Measurements from ENCODE around the gene GYPE. TPM values are rescaled to one million over a fixed set of nuclear protein-coding genes. Genes with fewer than 3 reads are reported as not detected.
"Not testable (repeated sequence)": the region's sequence is repeated elsewhere in the genome, so short reads cannot be mapped to it uniquely, and the experiment has no call there.

Gene GYPE
- total RNA-seq, result 1 to 10 TPM in 1 of 3 donors, under 1 TPM in 2; 0.29 to 2.1 (median 0.66) TPM

DNA sequence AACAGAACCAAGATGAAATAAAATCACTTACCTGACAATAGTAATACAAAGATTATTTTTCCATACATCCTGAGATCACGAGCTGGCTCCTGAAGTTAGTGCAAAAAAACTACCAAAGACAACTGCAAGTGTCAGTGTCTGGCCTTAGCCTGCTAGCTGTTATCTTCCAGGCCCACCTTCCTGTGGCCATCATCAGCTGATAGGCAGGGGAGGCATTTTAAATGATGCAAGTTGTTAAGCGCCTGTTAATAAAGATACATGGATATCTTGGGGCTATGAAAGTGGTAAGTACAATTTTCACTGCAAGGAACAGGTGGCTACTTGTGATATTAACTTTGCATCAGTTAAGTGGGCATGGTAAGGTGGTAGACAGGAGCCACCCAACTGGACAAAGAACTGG is at the start of gene GYPE:
GYPE (minus strand) TSS at position 120 of the 400 bp plus-strand sequence; CDS start at position 68, 52 bp downstream.
- H3K9me3 ChIP-seq; intact Hi-C loops (cut with DNase I; ENCODE audit: low total_unique reads); H3K27me3 ChIP-seq: not testable (repeated sequence)

DNA sequence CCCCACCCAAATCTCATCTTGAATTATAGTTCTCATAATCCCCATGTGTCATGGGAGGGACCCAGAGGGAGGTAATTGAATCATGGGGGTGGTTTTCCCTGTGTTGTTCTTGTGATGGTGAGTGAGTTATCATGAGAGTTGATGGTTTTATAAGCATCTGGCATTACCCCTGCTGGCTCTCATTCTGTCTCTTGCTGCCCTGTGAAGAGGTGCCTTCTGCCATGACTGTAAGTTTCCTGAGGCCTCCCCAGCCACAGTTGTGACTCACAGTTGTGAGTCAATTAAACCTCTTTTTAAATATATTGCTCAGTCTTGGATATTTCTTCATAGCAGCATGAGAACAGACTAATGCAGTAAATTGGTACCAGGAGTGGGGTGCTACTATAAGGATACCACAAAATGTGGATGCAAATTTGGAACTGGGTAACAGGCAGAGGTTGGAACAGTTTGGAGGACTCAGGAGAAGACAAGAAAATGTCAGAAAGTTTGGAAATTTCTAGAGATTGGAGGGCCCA is 46.2 kb upstream of the GYPE start:
- intact Hi-C loops (cut with DNase I; ENCODE audit: low total_unique reads); H3K4me3 ChIP-seq; H3K36me3 ChIP-seq; H3K27ac ChIP-seq; DNase-seq (ENCODE audit: low spot score in 2 of 2); H3K27me3 ChIP-seq; H3K4me1 ChIP-seq: not testable (repeated sequence)
- H3K9me3 ChIP-seq, result peaks cover 0 to 16% of the 10 kb centered on the region in 2 donors

More for the DNA sequence above, at the start of gene GYPE:
- DNase-seq (ENCODE audit: low spot score in 2 of 2); H3K4me3 ChIP-seq; H3K4me1 ChIP-seq; H3K36me3 ChIP-seq; H3K27ac ChIP-seq: not testable (repeated sequence)

DNA sequence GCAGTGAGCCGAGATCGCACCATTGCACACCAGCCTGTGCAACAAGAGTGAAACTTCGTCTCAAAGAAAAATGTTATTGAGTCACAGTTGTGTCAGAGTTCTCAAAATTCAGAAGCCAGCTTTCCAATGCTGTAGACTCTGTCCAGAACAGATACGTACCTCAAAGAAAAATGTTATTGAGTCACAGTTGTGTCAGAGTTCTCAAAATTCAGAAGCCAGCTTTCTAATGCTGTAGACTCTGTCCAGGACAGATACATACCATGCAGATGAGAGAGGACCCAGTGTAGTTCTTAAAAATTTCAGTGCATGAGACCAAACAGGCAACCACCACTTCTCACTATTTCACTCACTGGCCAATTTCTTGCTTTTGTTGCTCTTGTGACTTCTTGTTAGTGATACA is 45.6 kb upstream of the GYPE start:
- H3K4me1 ChIP-seq; H3K36me3 ChIP-seq; H3K4me3 ChIP-seq; DNase-seq (ENCODE audit: low spot score in 2 of 2); H3K27ac ChIP-seq; intact Hi-C loops (cut with DNase I; ENCODE audit: low total_unique reads); H3K27me3 ChIP-seq: not testable (repeated sequence)
- peaks cover 0 to 16% of the 10 kb centered on the region in 2 donors for H3K9me3 ChIP-seq

DNA sequence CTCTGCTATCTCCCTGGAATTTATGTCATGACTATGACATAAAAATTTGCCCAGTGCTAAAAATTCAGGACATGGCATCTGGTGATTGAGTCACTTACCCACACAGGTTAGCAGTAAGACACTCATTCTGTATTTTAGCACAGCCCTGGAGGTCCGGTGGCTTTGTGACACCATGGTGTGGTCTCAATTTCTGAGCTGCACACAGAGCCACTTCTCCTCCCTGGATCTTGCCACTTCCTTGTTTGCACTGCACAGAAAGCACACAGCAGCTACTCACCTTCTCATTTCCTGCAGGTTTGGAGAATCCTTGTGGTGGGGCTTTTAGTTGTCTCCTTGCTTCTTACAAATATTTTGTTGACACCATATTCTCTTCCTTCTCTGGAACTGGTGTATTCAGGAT is 44.8 kb upstream of the GYPE start:
- H3K27ac ChIP-seq; intact Hi-C loops (cut with DNase I; ENCODE audit: low total_unique reads); H3K4me1 ChIP-seq; H3K4me3 ChIP-seq; DNase-seq (ENCODE audit: low spot score in 2 of 2); H3K27me3 ChIP-seq; H3K36me3 ChIP-seq: not testable (repeated sequence)
- H3K9me3 ChIP-seq, result peaks cover 0 to 16% of the 10 kb centered on the region in 2 donors

DNA sequence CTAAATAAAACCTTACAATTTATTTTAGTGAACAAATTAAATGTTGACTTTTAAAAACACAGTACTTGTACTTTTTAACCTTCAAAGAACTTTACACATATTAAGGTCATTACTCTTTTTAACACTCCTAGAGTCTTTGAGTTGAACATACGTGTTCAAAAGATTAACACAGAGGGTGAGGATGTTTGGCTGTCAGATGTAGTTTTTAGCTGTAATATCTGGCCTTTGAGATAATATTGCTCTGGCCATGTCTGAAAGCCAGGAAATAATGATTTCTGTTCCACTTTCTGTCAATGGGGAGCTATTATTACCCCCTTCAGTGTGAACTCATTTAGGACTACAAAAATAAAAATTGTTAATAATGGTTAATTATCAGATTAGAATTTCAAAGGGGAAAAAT is 42.1 kb upstream of the GYPE start:
- intact Hi-C loops (cut with DNase I; ENCODE audit: low total_unique reads); H3K4me3 ChIP-seq; H3K36me3 ChIP-seq; H3K4me1 ChIP-seq; H3K27me3 ChIP-seq; DNase-seq (ENCODE audit: low spot score in 2 of 2); H3K27ac ChIP-seq: not testable (repeated sequence)
- H3K9me3 ChIP-seq, result peaks cover 0 to 12% of the 10 kb centered on the region in 2 donors

DNA sequence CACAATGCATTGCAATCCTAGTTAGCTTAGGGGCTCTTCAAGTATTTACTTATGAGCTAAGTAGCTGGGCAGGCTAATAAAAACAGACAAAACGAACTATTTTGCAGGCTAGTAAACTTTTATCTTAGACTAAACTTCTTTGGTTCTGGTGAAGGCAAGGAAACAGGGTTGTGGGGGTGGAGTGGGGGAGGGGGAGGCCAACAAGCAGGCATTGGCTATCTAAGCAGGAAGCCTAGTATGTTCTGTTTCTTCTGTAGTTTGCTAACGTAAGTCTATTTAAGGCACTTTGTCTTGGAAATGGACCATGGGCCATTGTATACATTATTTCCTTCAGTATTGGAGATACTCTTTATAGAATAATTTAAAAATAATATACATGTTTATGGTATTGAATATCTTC is 35.3 kb upstream of the GYPE start:
- H3K36me3 ChIP-seq; H3K27me3 ChIP-seq; intact Hi-C loops (cut with DNase I; ENCODE audit: low total_unique reads); H3K4me1 ChIP-seq; H3K27ac ChIP-seq; H3K9me3 ChIP-seq; DNase-seq (ENCODE audit: low spot score in 2 of 2); H3K4me3 ChIP-seq: not testable (repeated sequence)

DNA sequence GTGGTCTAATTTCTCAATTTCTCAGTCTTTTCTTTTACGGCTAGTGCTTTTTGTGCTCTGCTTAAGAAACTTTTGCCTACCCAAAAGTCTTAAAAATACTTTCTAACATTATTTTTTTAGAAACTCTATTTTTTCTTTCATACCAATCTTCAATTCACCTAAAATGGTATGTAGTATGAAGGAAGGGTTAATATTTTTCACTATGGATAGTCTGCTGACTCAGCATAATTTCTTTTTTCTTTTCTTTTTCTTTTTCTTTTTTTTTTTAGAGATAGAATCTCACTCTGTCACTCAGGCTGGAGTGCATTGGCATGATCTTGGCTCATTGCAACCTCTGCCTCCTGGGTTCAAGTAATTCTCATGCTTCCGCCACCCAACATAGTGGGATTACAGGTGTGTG is 34.2 kb upstream of the GYPE start:
- no peaks in the 10 kb centered on the region for H3K27me3 ChIP-seq
- no peak overlapping the region for H3K4me3 ChIP-seq
- TF ChIP-seq, protein P1, sequence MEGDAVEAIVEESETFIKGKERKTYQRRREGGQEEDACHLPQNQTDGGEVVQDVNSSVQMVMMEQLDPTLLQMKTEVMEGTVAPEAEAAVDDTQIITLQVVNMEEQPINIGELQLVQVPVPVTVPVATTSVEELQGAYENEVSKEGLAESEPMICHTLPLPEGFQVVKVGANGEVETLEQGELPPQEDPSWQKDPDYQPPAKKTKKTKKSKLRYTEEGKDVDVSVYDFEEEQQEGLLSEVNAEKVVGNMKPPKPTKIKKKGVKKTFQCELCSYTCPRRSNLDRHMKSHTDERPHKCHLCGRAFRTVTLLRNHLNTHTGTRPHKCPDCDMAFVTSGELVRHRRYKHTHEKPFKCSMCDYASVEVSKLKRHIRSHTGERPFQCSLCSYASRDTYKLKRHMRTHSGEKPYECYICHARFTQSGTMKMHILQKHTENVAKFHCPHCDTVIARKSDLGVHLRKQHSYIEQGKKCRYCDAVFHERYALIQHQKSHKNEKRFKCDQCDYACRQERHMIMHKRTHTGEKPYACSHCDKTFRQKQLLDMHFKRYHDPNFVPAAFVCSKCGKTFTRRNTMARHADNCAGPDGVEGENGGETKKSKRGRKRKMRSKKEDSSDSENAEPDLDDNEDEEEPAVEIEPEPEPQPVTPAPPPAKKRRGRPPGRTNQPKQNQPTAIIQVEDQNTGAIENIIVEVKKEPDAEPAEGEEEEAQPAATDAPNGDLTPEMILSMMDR (IDR thresholded peaks at IDR 0.05), result no peak
- TF ChIP-seq POLR2A (IDR thresholded peaks at IDR 0.05) (no peak), POLR2AphosphoS5 (IDR thresholded peaks at IDR 0.05) (no peak)
- intact Hi-C loops (cut with DNase I; ENCODE audit: low total_unique reads), result no loop called here
- H3K4me1 ChIP-seq, result no peaks in the 10 kb centered on the region
- H3K9me3 ChIP-seq, result no peaks in the 10 kb centered on the region
- H3K36me3 ChIP-seq, result no peaks in the 10 kb centered on the region
- no peak overlapping the region for H3K27ac ChIP-seq
- DNase-seq (ENCODE audit: low spot score in 2 of 2), result no peak

DNA sequence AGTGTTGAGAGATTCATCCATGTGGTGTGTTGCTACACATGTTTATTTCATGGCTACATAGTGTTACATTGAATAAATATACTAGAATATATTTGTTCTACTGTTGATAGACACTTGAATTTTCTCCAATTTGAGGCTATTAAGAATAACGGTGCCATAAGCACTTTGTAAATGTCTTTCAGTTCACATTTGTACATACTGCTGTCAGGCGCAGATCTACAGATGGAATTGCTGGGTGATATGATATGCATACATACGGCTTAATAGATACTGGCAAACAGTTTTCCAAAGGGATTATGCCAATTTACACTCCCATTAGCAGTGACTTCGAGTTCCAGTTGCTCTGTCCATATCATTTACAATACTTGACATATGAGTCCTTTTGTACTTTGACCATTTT is 33.5 kb upstream of the GYPE start:
- intact Hi-C loops (cut with DNase I; ENCODE audit: low total_unique reads), result not testable (repeated sequence)

DNA sequence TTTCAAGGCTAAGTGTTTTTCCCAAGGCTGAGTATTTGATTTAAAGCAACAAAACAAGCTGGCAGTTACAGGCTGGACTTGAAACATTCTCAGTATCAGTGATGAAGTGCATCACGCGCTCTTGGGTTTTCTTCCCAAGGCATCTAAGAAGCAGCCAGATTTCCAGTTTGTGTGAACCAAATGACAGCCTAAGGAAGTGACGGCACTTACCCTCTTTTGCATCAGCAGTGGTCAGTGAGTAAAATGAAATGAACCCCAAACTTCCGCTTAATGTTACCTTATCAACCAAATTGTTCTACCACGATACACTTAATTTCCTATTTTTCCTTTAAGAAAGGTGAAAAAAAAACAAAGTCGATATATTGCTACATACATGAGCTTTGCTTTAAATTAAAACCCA is 15.8 kb upstream of the GYPE start:
- no peak overlapping the region for H3K27ac ChIP-seq
- no peaks in the 10 kb centered on the region for H3K27me3 ChIP-seq
- DNase-seq (ENCODE audit: low spot score in 2 of 2), result no peak
- H3K4me1 ChIP-seq, result no peaks in the 10 kb centered on the region
- H3K4me3 ChIP-seq, result no peak overlapping the region
- TF ChIP-seq, protein P1 (IDR thresholded peaks at IDR 0.05), result no peak
- TF ChIP-seq POLR2AphosphoS5 (IDR thresholded peaks at IDR 0.05) (no peak), POLR2A (IDR thresholded peaks at IDR 0.05) (no peak)
- intact Hi-C loops (cut with DNase I; ENCODE audit: low total_unique reads), result no loop called here
- H3K9me3 ChIP-seq, result peaks cover 0 to under 1% of the 10 kb centered on the region in 2 donors
- H3K36me3 ChIP-seq, result no peaks in the 10 kb centered on the region

More for the DNA sequence above, 33.5 kb upstream of the GYPE start:
- not testable (repeated sequence) for H3K4me1 ChIP-seq; DNase-seq (ENCODE audit: low spot score in 2 of 2); H3K36me3 ChIP-seq; H3K27me3 ChIP-seq; H3K27ac ChIP-seq; H3K9me3 ChIP-seq; H3K4me3 ChIP-seq

DNA sequence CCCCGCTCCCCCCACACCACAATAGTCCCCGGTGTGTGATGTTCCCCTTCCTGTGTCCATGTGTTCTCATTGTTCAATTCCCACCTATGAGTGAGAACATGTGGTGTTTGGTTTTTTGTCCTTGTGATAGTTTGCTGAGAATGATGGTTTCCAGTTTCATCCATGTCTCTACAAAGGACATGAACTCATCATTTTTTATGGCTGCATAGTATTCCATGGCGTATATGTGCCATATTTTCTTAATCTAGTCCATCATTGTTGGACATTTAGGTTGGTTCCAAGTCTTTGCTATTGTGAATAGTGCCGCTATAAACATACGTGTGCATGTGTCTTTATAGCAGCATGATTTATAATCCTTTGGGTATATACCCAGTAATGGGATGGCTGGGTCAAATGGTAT is 11.1 kb upstream of the GYPE start:
- H3K36me3 ChIP-seq; DNase-seq (ENCODE audit: low spot score in 2 of 2); H3K4me1 ChIP-seq; intact Hi-C loops (cut with DNase I; ENCODE audit: low total_unique reads); H3K9me3 ChIP-seq; H3K27me3 ChIP-seq; H3K27ac ChIP-seq; H3K4me3 ChIP-seq: not testable (repeated sequence)

DNA sequence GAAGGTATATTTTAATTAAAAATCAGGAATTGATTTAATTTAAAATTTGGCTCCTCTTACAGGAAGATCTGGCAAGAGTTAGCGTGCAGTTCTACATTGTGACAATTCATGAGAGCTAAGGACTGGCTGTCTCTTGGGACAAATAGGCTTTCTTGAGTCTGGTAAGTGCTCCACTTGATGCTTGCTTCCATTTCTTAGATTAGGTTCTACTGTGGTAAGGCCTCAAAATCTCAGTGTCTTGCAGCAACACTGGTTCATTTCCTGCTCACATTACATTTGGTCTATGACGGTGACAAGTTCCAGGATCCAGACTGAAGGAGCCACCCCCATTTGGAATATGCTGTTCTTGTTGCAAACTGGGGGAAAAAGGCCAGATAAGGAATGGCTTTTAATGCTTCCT is 7.1 kb upstream of the GYPE start:
- peak overlapping the region; percentile 45 to 68 (median 46) for H3K4me3 ChIP-seq
- H3K27me3 ChIP-seq; H3K36me3 ChIP-seq; DNase-seq (ENCODE audit: low spot score in 2 of 2); H3K4me1 ChIP-seq; H3K9me3 ChIP-seq; intact Hi-C loops (cut with DNase I; ENCODE audit: low total_unique reads): not testable (repeated sequence)
- H3K27ac ChIP-seq, result peak overlapping the region in 1 of 2 donors; percentile 85

Data from breast epithelium (tissue), 4 donors.